HG03095 (cell line): ENCODE data around the gene TFCP2L1.

Experiments used
- ATAC-seq: cut with Tn5 transposase; IDR thresholded peaks from one replicate; pipeline ENCODE4 v1.9.1; 2021; ENCODE audit warnings: moderate library complexity; ENCODE audit not compliant: unreplicated experiment

Gene TFCP2L1

GRCh38 chr2:121179467-121179866, 105.5 kb downstream of the TFCP2L1 start:
- no peak for ATAC-seq

DNA sequence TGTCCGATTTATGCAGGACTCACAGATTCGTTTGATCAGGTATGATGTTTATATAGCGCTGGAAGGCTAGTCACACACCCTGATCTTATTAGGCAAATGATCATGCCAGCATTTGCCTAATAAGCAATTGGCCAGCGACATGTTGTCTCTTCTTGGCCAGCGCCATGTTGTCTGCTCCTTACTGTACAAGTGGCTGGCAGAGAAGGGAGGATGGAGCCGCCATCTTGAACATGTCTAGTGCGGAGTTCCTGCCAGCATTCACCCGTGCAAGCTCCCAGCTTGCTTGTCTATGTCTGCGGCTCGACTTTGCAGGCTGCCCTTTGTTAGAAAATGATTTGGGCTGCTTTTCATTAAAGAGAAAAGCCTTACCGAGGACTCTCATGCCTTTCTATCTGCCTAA, 106.3 kb downstream of the TFCP2L1 start:
- no peak for ATAC-seq

GRCh38 chr2:121177896-121178295, 107.1 kb downstream of the TFCP2L1 start:
- no peak for ATAC-seq

DNA sequence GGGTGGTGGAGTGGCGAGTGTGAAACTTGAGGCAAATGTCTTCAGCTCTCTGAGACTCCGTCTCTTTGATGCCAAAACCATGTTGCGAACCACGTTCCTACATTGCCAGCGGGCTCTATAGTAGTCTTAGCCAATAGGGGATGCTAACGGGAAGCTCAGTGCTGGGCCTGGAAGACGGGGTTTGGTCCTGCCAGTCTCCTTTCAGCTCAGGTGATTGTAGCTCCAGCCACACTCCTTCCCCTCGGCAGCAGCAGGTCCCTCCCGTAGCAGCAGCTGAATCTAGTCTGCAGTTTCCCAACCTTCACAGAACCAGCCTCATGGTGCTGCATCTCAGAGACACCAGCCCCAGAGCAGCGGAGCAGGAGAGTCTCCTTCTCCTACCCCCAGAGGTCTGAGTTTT, 109.7 kb downstream of the TFCP2L1 start:
- no peak for ATAC-seq

DNA sequence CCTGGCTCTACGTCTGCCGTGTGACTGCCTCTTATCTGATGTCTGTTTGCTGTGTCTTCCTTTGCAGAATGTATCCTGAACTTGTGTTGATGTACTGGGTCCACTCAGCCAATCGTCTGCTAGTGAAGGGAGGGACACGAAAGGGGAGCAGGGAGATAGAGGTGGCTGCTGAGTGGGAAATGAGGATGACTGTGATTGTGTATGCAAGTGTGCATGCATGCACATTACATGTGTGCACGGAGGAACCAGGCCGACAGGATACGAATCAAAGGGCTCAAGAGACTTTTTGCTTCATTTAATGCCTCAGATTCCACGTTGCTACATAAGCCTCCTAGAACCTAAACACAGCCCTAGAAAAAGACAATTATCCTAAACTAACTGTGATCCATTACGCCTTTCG, 111.2 kb downstream of the TFCP2L1 start:
- ATAC-seq, result no peak

DNA sequence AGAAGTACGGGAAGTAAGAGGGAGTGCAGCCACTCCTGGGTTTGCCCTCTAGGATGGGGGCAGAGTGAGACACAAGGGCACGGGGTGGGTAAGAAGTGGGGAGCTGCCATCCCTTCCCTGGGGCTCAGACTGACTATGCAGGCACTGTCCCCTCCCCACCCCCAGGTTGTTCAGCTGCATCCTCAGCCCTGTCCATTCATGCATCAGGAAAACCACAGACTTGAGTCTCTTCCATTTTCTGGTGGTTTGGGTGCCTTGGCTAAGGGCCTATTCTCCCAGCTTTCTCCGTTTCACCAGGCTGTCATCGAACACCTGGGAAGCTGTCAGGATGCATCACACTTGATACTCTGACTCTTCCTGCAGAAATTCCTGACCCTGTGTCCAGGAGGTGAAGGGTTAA, 111.9 kb downstream of the TFCP2L1 start:
- ATAC-seq, result no peak

GRCh38 chr2:121172456-121172855, 112.5 kb downstream of the TFCP2L1 start:
- no peak for ATAC-seq

DNA sequence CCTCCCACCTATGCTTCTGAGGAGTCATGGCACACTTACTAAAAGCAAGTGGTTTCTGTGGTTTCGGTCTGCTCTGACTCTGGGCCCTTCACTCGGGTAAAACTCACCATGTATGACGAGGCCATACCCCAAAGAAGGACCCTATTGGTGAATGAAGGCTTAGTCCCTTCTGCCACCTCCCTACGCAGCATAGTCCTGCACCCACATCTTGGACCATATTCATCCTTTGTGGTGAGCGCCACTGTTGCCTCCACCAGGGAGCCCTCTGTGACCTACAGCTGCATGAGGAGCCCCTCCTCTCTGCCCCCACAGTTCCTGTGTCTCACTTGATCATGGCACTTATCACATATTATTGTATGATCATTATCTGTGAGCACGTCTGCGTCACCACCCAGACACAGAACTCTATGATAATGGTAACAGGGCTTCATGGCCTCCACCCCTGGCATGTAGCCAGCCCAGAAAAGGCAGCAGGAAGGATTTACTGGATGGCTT, 113.3 kb downstream of the TFCP2L1 start:
- no peak for ATAC-seq

DNA sequence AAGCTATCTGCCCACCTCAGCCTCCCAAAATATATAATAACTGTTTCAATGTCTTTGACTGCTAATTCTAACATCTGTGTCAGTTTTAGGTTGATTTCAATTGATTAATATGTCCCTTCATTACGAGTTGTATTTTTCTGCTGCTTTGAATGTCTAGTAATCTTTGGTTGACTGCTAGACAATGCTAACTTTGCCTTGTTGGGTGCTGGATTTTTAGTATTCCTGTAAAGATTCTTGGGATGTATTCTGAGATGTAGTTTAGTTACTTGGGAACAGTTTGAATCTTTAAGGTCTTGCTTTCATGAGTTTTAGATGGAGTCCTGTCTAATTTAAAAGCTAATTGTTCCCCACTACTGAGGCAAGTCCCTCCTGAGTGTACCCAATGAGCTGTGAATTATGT, 114.4 kb downstream of the TFCP2L1 start:
- ATAC-seq, result no peak

GRCh38 chr2:121167411-121167810, 117.6 kb downstream of the TFCP2L1 start:
- ATAC-seq, result no peak
